Ascending aorta (tissue), 2 donors: ENCODE results near the gene FLNB. TPM values are rescaled to one million over a fixed set of nuclear protein-coding genes. Genes with fewer than 3 reads are reported as not detected.

Experiments
- DNase-seq, 2 donors: peaks; one replicate each; pipeline ENCODE4 v3.0.0-alpha.2; 2019; ENCODE audit warnings: low spot score in 2 of 2
- H3K27ac ChIP-seq, 2 donors: fragments of 200-600 bp; sonication (generic); one replicate each; pipeline ENCODE4 v1.5.1; 2016 to 2017; ENCODE audit warnings: mild to moderate bottlenecking in 1 of 2
- H3K27me3 ChIP-seq: fragments of 200-600 bp; sonication (generic); one replicate; pipeline ENCODE4 v1.5.1; 2017
- H3K36me3 ChIP-seq, 2 donors: fragments of 200-600 bp; sonication (generic); one replicate each; pipeline ENCODE4 v1.5.1; 2016
- H3K4me1 ChIP-seq, 2 donors: fragments of 200-600 bp; sonication (generic); one replicate each; pipeline ENCODE4 v1.5.1; 2016 to 2017; ENCODE audit warnings: mild to moderate bottlenecking in 1 of 2
- H3K4me3 ChIP-seq, 2 donors: fragments of 200-600 bp; sonication (generic); one replicate each; pipeline ENCODE4 v1.5.1; 2016 to 2017; ENCODE audit warnings: mild to moderate bottlenecking in 1 of 2
- H3K9me3 ChIP-seq, 2 donors: fragments of 200-600 bp; sonication (generic); one replicate each; pipeline ENCODE4 v1.5.1; 2016
- CTCF ChIP-seq, 3 experiments: fragments of 200-600 bp in 2 of 3; fragments of 450-650 bp in 1 of 3; sonication (generic) in 2 of 3; IDR thresholded peaks; one replicate each; pipeline ENCODE4 v1.5.1; 2016 to 2019; ENCODE audit warnings: antibody characterized with exemption in 3 of 3, mild to moderate bottlenecking in 1 of 3, moderate library complexity in 1 of 3
- intact Hi-C: fragments of 100-400 bp; cut with DNase I; formaldehyde crosslinking; loops from one replicate; pipeline ENCODE4 v1.15.1; 2023
- total RNA-seq: library from RNA; depleted of rRNA; stranded (reverse); fragments of >200 nt; gene quantifications from one replicate; pipeline ENCODE4 v1.1.0, GENCODE V29; 2016

The FLNB gene
- total RNA-seq, 1 donor from 2014 or later: 144 TPM

- H3K4me1 ChIP-seq: peaks cover 0 to 45% of the 10 kb centered on the region in 2 donors
- H3K4me3 ChIP-seq: peak overlapping the region in 1 of 2 donors; percentile 34
Observed at GRCh38 chr3:58025406-58025805, 17.2 kb downstream of the FLNB start.

GRCh38 chr3:58025837-58026569, 17.8 kb downstream of the FLNB start:
- peaks cover 0 to 42% of the 10 kb centered on the region in 2 donors for H3K4me1 ChIP-seq
- H3K36me3 ChIP-seq: no peaks in the 10 kb centered on the region
- DNase-seq: no peak
- intact Hi-C loops: no loop called here
- peak overlapping the region in 1 of 2 donors; percentile 34 for H3K4me3 ChIP-seq
- H3K27ac ChIP-seq: peak overlapping the region; percentile 63 to 81
- no peak for TF ChIP-seq CTCF (IDR thresholded peaks at IDR 0.05)
- no peaks in the 10 kb centered on the region for H3K9me3 ChIP-seq
- no peaks in the 10 kb centered on the region for H3K27me3 ChIP-seq

More at GRCh38 chr3:58025406-58025805, 17.2 kb downstream of the FLNB start:
- Histone ChIP-seq H3K27me3 (no peaks in the 10 kb centered on the region), H3K9me3 (no peaks in the 10 kb centered on the region), H3K27ac (peak overlapping the region; percentile 63 to 81), H3K36me3 (no peaks in the 10 kb centered on the region)
- no peak for DNase-seq
- intact Hi-C loops: no loop called here
- TF ChIP-seq CTCF (IDR thresholded peaks at IDR 0.05): no peak

GRCh38 chr3:58026598-58026997, 18.4 kb downstream of the FLNB start:
- H3K27me3 ChIP-seq: no peaks in the 10 kb centered on the region
- peaks cover 0 to 36% of the 10 kb centered on the region in 2 donors for H3K4me1 ChIP-seq
- H3K9me3 ChIP-seq: no peaks in the 10 kb centered on the region
- peak overlapping the region in 1 of 2 donors; percentile 34 for H3K4me3 ChIP-seq
- peak overlapping the region; percentile 63 to 81 for H3K27ac ChIP-seq
- intact Hi-C loops: no loop called here
- H3K36me3 ChIP-seq: no peaks in the 10 kb centered on the region
- no peak for DNase-seq
- TF ChIP-seq CTCF (IDR thresholded peaks at IDR 0.05): no peak

- H3K4me3 ChIP-seq: no peak overlapping the region
- no peak for DNase-seq
- no peaks in the 10 kb centered on the region for H3K9me3 ChIP-seq
- H3K27ac ChIP-seq: peak overlapping the region; percentile 63 to 81
- no peaks in the 10 kb centered on the region for H3K27me3 ChIP-seq
- H3K4me1 ChIP-seq: peaks cover 0 to 37% of the 10 kb centered on the region in 2 donors
- TF ChIP-seq CTCF (IDR thresholded peaks at IDR 0.05): no peak
- intact Hi-C loops: no loop called here
- H3K36me3 ChIP-seq: no peaks in the 10 kb centered on the region
Observed at GRCh38 chr3:58027704-58028317, 19.6 kb downstream of the FLNB start.

GRCh38 chr3:58028902-58029301, 20.7 kb downstream of the FLNB start:
- no peaks in the 10 kb centered on the region for H3K27me3 ChIP-seq
- DNase-seq: no peak
- H3K4me1 ChIP-seq: peaks cover 0 to 37% of the 10 kb centered on the region in 2 donors
- no peaks in the 10 kb centered on the region for H3K9me3 ChIP-seq
- peak overlapping the region in 1 of 2 donors; percentile 34 for H3K27ac ChIP-seq
- no peaks in the 10 kb centered on the region for H3K36me3 ChIP-seq
- TF ChIP-seq CTCF (IDR thresholded peaks at IDR 0.05): no peak
- no peak overlapping the region for H3K4me3 ChIP-seq
- intact Hi-C loops: no loop called here
